Loucy (cell line): ENCODE data around the gene GRID1.

Experiments
- EZH2phosphoT487 ChIP-seq: fragments of 200-600 bp; IDR thresholded peaks from 2 replicates; pipeline ENCODE4 v1.6.1; 2018; ENCODE audit warnings: antibody characterized with exemption, mild to moderate bottlenecking, moderate library complexity, borderline replicate concordance
- TF ChIP-seq, protein P1 (sequence below): fragments of 200-600 bp; sonication (generic); conservative IDR thresholded peaks from 2 replicates; pipeline ENCODE4 v1.5.1; 2014; ENCODE audit warnings: mild to moderate bottlenecking, antibody characterized with exemption, low read length

DNA sequence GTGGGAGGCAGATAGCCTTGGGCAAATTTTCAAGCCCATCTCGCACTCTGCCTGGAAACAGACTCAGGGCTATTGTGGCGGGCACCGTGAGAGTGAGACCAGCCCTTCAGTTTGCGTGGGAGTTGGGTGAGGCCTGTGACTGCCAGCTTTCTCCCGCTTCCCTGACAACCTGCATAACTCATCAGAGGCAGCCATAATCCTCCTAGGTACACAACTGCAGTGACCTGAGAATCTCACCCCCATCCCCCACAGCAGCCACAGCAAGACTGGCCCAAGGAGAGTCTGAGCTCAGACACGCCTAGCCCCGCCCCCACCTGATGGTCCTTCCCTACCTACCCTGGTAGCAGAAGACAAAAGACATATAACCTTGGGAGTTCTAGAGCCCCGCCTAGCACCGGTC is 275.4 kb downstream of the GRID1 start:
- TF ChIP-seq, protein P1, sequence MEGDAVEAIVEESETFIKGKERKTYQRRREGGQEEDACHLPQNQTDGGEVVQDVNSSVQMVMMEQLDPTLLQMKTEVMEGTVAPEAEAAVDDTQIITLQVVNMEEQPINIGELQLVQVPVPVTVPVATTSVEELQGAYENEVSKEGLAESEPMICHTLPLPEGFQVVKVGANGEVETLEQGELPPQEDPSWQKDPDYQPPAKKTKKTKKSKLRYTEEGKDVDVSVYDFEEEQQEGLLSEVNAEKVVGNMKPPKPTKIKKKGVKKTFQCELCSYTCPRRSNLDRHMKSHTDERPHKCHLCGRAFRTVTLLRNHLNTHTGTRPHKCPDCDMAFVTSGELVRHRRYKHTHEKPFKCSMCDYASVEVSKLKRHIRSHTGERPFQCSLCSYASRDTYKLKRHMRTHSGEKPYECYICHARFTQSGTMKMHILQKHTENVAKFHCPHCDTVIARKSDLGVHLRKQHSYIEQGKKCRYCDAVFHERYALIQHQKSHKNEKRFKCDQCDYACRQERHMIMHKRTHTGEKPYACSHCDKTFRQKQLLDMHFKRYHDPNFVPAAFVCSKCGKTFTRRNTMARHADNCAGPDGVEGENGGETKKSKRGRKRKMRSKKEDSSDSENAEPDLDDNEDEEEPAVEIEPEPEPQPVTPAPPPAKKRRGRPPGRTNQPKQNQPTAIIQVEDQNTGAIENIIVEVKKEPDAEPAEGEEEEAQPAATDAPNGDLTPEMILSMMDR: no peak
- no peak for TF ChIP-seq EZH2phosphoT487
